ENCODE results near the gene CCL13.
A peak's percentile ranks its signal among the peaks of the same experiment; 100 is the strongest.

CCL13 gene

GRCh38 chr17:34403006-34403405 lies 46.7 kb downstream of the CCL13 start:
- Histone ChIP-seq H3K4me3 (ENCODE audit: low read length in 2 of 2) (no peak overlapping the region), H4K91ac (ENCODE audit: low read depth, low read length, poor library complexity) (no peak overlapping the region), H2AK5ac (ENCODE audit: low read depth, low read length) (no peak overlapping the region), H3K27me3 (ENCODE audit: control insufficient read depth in 3 of 3, insufficient read depth in 3 of 3, low read depth in 1 of 3, low read length in 3 of 3) (no peaks in the 10 kb centered on the region), H3K27ac (replicated peaks; ENCODE audit: low read length) (no peak overlapping the region), H2BK5ac (ENCODE audit: low read length) (no peak overlapping the region), H3K4me2 (ENCODE audit: insufficient read depth, low read length, poor library complexity, severe bottlenecking) (no peak overlapping the region), H3K23ac (ENCODE audit: low read depth, low read length, poor library complexity) (no peak overlapping the region), H2BK12ac (ENCODE audit: low read length) (no peak overlapping the region), H2BK120ac (ENCODE audit: low read depth, low read length) (no peak overlapping the region), H2AFZ (ENCODE audit: low read length) (no peak overlapping the region), H2BK15ac (ENCODE audit: low read length) (no peak overlapping the region), H3K18ac (ENCODE audit: low read length) (no peak overlapping the region), H3K9me3 (replicated peaks in 1 of 2; ENCODE audit: control insufficient read depth in 2 of 2, insufficient read depth in 1 of 2, low read depth in 1 of 2, low read length in 2 of 2) (no peaks in the 10 kb centered on the region), H3K36me3 (replicated peaks in 1 of 2; ENCODE audit: control insufficient read depth in 2 of 2, insufficient read depth in 2 of 2, low read length in 2 of 2) (no peaks in the 10 kb centered on the region), H3K4ac (ENCODE audit: low read length) (no peak overlapping the region), H3K14ac (ENCODE audit: low read length) (no peak overlapping the region), H3K4me1 (ENCODE audit: control insufficient read depth in 2 of 2, insufficient read depth in 1 of 2, low read depth in 1 of 2, low read length in 2 of 2) (peaks cover 0 to 5% of the 10 kb centered on the region in 2 donors), H3K9ac (ENCODE audit: low read depth, low read length, poor library complexity) (no peak overlapping the region), H3K79me1 (ENCODE audit: low read depth, low read length) (no peaks in the 10 kb centered on the region), H4K8ac (ENCODE audit: low read depth, low read length) (no peak overlapping the region)
- DNase-seq (ENCODE audit: low spot score) = no peak
- no CpG with 5 or more reads among the region's 4 CpGs for WGBS, 2 donors (ENCODE audit: extremely low coverage in 2 of 2, insufficient read length in 2 of 2, insufficient replicate concordance in 1 of 2)

- Histone ChIP-seq H3K4me3 (ENCODE audit: low read length in 2 of 2) (no peak overlapping the region), H3K27me3 (ENCODE audit: control insufficient read depth in 3 of 3, insufficient read depth in 3 of 3, low read depth in 1 of 3, low read length in 3 of 3) (no peaks in the 10 kb centered on the region), H2BK5ac (ENCODE audit: low read length) (no peak overlapping the region), H3K4me1 (ENCODE audit: control insufficient read depth in 2 of 2, insufficient read depth in 1 of 2, low read depth in 1 of 2, low read length in 2 of 2) (peaks cover 0 to 4% of the 10 kb centered on the region in 2 donors), H2AK5ac (ENCODE audit: low read depth, low read length) (no peak overlapping the region), H2BK15ac (ENCODE audit: low read length) (no peak overlapping the region), H2AFZ (ENCODE audit: low read length) (no peak overlapping the region), H4K8ac (ENCODE audit: low read depth, low read length) (no peak overlapping the region), H3K4me2 (ENCODE audit: insufficient read depth, low read length, poor library complexity, severe bottlenecking) (no peak overlapping the region), H3K9me3 (replicated peaks in 1 of 2; ENCODE audit: control insufficient read depth in 2 of 2, insufficient read depth in 1 of 2, low read depth in 1 of 2, low read length in 2 of 2) (no peaks in the 10 kb centered on the region), H2BK12ac (ENCODE audit: low read length) (no peak overlapping the region), H3K27ac (replicated peaks; ENCODE audit: low read length) (no peak overlapping the region), H3K4ac (ENCODE audit: low read length) (no peak overlapping the region), H3K9ac (ENCODE audit: low read depth, low read length, poor library complexity) (peak overlapping the region; percentile 9), H3K36me3 (replicated peaks in 1 of 2; ENCODE audit: control insufficient read depth in 2 of 2, insufficient read depth in 2 of 2, low read length in 2 of 2) (no peaks in the 10 kb centered on the region), H2BK120ac (ENCODE audit: low read depth, low read length) (no peak overlapping the region), H3K23ac (ENCODE audit: low read depth, low read length, poor library complexity) (no peak overlapping the region), H3K14ac (ENCODE audit: low read length) (no peak overlapping the region), H4K91ac (ENCODE audit: low read depth, low read length, poor library complexity) (no peak overlapping the region), H3K79me1 (ENCODE audit: low read depth, low read length) (no peaks in the 10 kb centered on the region), H3K18ac (ENCODE audit: low read length) (no peak overlapping the region)
- no CpG with 5 or more reads among the region's 6 CpGs for WGBS, 2 donors (ENCODE audit: extremely low coverage in 2 of 2, insufficient read length in 2 of 2, insufficient replicate concordance in 1 of 2)
- no peak for DNase-seq (ENCODE audit: low spot score)
These were observed 49.9 kb downstream of the CCL13 start for GRCh38 chr17:34406226-34406625.

All from neuronal stem cell (in vitro differentiated cells).